Measurements from ENCODE around the gene LCP1.

DNA sequence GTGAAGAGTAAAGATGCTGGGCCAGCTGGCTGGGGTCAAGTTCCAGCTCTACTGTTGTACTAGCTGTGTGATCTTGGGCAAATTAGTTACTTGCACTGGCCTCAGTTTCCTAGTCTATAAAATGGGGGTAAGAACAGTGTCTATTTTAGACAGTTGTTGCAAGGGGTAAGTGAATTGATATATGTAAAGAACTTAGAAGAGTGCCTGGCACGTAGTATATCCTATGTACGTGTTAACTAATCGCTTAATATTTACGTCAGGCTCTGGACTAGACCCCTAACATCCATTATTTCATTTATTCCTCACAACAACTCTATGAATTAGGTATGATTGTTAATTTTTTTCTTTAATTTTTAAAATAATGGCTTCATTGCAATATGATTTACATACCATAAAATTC is 3.7 kb upstream of the LCP1 start:
- no peak for TF ChIP-seq POLR2AphosphoS5 (IDR thresholded peaks at IDR 0.05; ENCODE audit: borderline replicate concordance, low read depth, low read length)
- TF ChIP-seq EZH2 (IDR thresholded peaks at IDR 0.05): no peak
- TF ChIP-seq FOXP2 (optimal IDR thresholded peaks at IDR 0.05; ENCODE audit: control extremely low read depth, extremely low read length, insufficient read depth): no peak
